PFSK-1 (cell line): ENCODE data around the gene CAMKMT.

Source experiments
- POLR2AphosphoS5 ChIP-seq: IDR thresholded peaks from 2 replicates; pipeline ENCODE4 v1.6.1; 2012; ENCODE audit warnings: low read depth, mild to moderate bottlenecking, control low read depth, low read length, moderate library complexity
- TAF1 ChIP-seq: IDR thresholded peaks from 2 replicates; pipeline ENCODE4 v1.6.1; 2012; ENCODE audit warnings: low read length, control low read depth, borderline replicate concordance; ENCODE audit not compliant: insufficient read depth

DNA sequence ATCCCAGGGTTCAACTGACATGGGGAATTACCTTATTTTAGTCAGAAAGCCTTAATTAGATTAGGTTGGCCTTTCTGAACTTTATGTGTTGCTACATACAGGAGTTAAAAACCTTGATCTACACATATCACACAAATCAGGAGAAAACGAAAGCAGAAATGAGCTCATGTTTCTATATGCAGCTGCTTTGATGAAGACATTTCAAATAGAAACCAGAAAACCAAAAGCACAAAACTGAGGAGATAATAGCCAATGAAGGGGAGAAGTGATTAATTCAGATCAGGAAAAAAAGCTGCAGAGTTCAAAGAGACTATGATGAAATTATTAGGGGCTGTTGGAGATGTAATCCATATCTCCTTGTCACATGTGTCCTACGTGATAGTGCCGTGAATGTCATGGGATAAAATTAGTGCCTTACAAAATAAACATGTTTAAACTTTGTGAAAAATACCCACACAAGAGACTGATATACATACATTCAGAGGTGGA is 255.0 kb downstream of the CAMKMT start:
- TF ChIP-seq POLR2AphosphoS5 (no peak), TAF1 (no peak)
